Pulmonary artery endothelial cell (primary cell): Measurements from ENCODE around the gene SASH3. TPM values are rescaled to one million over a fixed set of nuclear protein-coding genes. Genes with fewer than 3 reads are reported as not detected.

Experiments used
- DNase-seq: peaks from one replicate; pipeline ENCODE4 v3.0.0-alpha.2; 2011; ENCODE audit warnings: low read depth, low spot score
- total RNA-seq: library from RNA; depleted of rRNA; stranded (reverse); fragments of >200 nt; gene quantifications from 2 replicates; pipeline ENCODE4 v1.2.3, GENCODE V29; 2014

Gene SASH3
- total RNA-seq, 1 donor from 2014 or later: not detected

- no peak for DNase-seq
These were observed 29.4 kb downstream of the SASH3 start for GRCh38 chrX:129808829-129809796.

DNA sequence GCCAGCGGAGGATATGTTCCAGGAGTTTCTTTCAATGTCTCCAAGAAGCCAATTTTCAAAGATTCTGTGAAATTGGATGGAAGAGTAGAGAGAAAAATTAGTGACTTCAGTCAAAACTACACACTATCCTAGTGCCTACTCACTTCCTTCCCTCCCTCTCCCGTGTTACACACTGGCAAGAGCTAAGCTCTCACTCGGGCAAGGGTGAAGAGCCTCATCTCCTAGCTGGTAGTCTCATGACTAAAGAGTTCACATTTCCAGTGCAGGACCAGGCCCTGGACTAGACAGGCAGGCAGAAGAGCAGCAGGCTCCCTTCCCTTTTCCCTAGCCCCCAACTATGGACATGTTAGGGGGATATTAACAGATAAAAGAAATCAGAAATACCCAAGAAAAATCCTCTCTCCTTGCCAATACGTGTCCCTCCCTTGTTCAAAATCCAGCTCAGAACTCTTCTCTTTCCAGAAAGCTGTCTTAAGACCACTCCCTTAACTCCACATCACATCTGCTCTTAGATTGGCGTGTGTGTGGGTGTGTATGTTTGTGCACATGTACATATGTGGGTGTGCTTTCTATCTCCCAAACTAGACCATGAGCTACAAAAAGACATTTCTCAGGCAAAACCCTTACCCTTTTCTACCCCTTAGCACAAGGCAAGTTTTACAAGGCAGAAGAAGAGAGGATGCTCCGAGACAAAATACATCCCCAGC is 34.1 kb downstream of the SASH3 start:
- no peak for DNase-seq

- no peak for DNase-seq
These were observed 38.4 kb downstream of the SASH3 start for GRCh38 chrX:129818123-129818522.

DNA sequence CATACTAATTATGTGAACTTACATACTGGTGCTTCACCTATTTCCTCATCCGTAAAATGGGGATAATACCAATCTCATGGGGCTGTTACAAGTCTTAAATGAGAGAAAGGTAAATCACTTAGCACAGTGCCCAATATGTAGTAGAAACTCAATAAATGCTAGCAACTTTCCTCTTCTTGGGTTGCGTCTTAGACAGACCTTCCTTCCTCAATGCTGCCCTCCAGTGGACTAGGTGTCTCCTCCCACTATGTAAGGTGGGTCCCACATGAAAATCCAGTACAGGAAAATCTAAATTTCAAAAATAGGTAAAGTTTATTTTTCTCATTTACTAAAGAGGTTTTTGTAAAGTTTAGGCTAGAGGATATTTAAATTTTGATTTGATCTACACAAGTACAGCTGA is 43.4 kb downstream of the SASH3 start:
- DNase-seq: no peak

- no peak for DNase-seq
These were observed 43.8 kb downstream of the SASH3 start for GRCh38 chrX:129823522-129823921.

- no peak for DNase-seq
These were observed 44.9 kb downstream of the SASH3 start for GRCh38 chrX:129824620-129825019.

- DNase-seq: no peak
These were observed 46.2 kb downstream of the SASH3 start for GRCh38 chrX:129825746-129826505.

DNA sequence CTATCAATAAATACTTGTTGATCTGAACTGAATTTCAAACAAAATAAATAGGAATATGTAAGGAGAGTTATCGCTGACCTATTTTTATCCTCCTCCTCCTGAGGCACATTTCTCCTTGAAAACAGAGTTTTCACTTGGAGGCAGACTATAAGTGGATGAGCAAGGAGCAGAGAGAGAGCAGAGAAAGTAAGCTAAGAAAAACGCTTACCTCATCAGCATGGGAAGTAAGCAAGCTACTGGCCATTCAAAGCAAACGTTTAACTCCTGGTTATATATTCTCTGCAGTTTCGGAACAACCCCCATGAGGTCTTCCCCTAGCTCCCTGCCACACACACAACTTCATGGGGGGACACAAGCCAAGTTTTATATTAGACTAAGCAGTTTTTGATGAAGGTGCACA is 50.7 kb downstream of the SASH3 start:
- no peak for DNase-seq

- no peak for DNase-seq
These were observed 51.5 kb downstream of the SASH3 start for GRCh38 chrX:129831091-129831885.

- DNase-seq: no peak
These were observed 53.6 kb downstream of the SASH3 start for GRCh38 chrX:129833153-129833990.

DNA sequence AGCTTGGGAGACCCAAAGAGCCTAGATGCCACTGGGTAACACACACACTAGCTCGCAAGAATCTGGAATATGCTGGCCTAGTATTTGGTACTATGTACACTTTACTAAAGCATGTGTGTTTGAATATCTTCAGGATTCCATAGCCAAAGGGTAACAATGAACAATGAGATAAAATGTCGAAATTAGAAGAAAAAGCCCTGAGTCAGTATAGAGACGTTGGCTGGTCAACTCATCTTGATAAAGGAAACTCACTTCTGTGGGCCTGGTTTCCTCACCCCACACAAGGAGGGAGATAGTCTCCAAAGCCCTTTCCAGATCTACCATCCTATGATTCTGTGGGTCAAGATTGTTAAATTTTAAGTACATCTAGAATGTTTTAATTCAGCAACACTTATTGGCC is 57.1 kb downstream of the SASH3 start:
- DNase-seq: no peak

DNA sequence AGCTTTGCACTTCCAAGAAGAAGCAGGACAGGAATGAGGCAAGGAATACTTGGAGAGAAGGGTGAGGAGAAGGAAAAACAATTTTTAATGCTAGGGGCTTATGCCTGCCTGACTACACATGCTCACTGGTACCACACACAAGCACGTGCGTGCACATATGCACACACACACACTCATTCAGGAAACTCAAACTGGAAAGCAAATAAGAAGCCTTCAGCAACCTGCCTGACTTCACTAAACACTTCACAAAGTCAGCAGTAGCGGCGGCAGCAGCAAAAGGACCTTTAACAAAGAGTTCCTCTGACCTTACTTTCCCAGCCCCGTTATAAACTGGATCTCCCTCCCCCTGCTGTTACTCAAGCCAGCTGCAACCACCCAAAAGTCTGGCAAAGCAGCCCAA is 60.6 kb downstream of the SASH3 start:
- no peak for DNase-seq

DNA sequence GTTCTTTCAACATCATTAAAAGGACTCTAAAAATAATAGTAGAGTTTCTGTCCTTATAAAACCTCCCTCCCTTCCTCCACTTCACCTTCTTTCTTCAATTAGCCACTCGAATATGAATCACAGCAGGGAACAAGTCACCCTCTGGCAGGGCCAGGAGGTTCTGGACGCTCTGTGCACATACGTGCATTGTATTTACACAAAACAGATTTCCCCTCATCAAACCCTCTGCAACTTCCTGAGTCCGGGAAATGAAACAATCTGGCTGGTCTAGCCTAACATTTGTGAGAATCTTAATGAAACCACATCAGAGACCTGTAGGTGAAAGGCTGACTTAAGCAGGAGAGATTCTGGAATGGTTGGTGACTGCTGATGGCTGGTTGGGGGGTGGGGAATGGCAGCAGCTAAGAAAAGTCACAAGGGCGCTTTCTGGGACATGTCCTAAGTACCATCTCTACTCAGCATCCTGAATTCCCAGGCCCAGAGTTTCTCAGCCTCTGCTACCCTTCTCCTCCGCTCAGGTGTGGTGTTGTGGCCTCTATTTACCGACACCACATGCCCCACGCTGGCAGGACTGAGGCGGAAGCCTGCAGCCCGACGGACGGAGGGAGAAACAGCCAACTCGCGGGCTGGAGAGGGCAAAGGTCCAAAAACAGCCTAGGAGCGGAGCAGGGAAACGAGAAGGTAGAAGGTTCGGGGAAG is 62.9 kb downstream of the SASH3 start:
- DNase-seq: no peak

DNA sequence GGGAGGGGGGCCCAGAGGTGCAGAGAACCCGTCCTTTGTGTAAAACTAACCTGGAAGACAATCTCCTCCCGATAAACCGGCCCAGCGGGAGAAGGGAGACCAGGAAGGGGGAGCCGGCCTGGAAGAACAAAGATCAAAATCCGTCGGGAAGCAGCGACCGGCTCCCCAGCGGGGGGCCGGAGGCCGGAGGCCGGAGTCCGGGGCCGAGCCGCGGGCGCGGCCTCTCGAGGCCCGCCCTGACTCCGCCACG is 63.4 kb downstream of the SASH3 start:
- DNase-seq: no peak

DNA sequence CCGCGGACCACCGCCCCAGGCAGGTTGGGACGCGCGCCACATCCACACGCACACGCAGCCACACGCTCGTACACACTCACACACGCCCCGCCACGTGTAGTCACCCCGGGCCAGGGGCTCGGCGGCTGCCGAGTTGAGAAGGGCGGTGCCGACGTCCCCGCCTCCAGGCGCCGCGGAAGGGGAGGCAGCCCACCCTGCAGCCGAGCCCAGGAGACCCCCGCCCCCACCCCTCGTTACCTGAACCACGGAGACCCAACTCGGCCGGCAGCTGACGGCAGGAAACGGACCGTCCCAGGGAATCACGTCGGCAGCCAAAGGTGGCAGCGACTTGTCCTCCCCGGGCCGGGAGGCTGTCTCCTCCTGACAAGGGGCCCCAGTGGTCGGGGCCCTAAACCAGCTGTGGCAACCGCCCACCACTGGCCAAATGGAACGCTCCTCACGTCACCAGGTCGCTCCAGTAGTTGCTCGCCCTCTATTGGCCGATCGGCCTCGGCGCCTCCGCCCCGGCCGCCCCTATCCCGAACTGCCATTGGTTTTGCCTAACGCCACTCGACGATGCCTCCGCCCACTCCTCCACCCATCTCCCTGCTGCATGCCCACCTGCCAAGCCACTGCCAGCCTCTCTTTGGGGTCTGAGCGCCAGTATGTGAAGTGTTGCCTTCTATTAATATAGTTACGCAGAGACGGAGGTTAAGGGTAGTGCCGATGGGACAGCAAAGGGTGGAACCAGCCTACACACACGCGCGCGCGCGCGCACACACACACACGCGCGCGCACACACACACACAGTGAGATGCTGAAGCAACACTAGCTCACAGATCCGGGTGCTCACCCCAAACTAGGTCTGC is 63.9 kb downstream of the SASH3 start, which contains the start of gene ZDHHC9:
ZDHHC9 (minus strand) TSS at position 428 of the 848 bp plus-strand sequence. CDS start 1,941 bp downstream, outside the sequence.
- DNase-seq: peak; percentile 53
